GM03348 (cell line): Measurements from ENCODE around the gene SLC4A1AP.

Source experiments
- DNase-seq: peaks from one replicate; pipeline ENCODE4 v3.0.0; 2012; ENCODE audit warnings: low spot score

The SLC4A1AP gene

DNA sequence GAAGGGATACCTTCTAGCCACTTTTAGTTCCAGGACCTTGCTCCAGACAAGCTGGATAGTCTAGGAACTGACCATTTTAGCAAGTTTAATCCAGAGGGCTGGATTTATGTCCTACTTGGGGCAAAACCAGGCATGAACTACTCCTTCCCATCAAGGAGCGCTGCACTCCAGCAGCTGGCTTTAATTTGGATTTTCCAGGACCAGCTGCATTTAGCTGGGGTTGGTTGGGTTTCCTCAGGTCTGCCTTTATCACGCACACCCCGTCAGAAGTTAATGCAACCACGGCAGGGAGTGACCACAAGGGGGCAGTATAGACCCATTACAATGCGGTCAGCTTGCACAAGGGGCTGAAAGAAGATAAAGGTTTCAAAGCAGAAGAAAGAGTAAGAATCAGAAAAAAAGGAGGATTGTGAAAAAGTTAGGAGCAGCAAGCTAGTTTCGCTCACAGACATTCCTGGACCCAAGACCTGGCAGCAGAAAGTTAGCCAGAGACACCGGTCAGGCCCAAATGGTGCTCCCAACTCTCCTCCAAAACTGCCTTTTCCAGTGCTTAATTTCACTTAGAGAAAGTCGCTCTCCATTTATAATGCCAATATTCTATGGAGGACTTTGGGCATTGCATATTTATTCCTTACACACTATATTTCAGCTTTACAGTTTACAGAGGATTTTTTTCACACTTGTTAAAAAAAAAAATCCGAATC lies 40.1 kb downstream of the SLC4A1AP start:
- DNase-seq = peak; percentile 90

DNA sequence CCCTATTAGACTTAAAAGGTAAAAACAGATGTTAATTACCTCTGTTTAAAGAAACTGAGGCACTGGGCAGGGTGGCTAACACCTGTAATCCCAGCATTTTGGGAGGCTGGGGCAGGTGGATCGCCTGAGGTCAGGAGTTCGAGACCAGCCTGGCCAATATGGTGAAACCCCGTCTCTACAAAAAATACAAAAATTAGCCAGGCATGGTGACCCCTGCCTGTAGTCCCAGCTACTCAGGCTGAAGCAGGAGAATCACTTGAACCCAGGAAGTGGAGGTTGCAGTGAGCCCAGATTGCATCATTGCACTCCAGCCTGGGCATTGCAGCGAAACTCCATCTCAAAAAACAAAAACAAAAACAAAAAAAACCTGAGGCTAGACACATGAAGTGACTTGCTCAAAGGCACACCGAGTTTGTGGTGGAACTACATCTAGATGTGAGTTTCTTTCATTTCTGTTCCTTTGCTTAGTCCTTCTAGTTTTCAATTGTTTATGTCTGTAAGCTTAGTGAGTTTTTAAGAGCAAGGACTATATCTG lies 40.7 kb downstream of the SLC4A1AP start:
- no peak for DNase-seq

DNA sequence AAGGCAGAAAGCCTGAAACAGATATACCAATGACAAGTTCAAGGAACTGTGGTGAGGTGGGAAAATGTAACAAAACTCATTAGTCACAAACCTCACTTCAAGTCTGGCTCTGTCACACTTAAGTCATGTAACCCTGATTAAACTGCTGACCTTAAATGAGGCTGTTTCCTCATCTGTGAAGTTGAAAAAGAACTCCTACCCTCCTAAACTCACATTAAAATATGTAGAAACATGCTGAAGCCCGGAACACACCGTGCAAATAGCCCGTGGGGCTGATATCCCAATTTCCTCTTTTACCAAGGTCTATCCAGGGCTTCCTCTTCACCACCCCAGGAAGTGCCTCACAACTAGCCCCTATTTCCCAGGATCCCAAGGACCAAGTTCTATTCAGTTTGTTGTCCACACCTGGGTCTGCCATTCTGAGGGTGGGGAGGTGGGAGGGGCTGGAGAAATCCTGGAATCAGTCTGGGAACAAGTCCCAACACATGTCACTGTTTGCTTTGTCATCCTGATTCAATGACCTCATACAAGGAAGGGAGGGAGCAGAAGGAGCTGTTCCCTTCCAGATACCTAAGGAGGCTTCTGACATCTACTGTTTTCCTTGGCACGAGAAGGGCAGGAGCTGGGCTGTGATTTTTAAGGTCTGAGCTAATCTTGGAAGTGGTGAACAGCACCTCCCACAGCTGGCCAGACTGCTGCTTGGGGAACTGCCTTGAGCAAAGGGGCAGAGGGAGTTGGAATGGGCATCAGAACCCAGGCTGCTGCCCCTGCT lies 42.3 kb downstream of the SLC4A1AP start:
- DNase-seq = peak; percentile 81

DNA sequence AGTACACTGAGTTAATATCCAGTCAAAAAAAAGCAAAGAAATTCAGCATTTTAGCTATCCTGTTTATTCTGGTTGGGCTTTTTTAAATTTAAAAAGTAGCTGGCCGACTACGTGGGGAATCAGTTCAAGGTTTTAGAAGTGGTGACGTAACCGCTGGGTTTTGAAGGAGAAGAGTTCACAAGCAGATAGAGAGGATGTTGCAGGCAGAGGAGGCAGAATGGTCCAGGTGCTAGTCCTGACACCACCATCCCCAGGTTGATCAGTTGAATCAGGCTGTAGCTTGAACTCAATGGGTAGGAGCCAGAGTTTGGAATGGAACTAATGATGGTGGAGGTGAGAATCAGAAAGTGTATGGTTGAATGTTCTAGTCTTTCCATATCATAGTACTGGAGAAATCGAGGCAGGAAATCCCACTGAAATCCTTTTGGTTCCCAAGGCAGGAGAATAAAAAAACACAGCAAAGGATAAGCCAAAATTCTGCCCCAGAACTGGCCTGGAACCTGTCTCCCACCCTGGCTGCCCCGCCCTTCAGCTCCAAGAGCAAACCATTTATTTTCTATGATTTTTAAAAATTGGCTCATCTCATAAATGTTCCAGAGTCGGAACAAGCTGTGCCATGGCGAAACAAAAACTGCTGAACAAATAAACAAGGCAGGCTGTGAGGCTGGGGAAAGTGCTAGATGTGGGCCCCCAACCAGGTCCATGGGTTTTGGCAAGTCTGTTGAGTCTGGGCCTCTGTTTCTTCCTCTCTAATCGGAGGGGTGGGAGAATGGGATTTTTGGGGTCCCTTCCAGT lies 44.0 kb downstream of the SLC4A1AP start:
- DNase-seq = no peak

DNA sequence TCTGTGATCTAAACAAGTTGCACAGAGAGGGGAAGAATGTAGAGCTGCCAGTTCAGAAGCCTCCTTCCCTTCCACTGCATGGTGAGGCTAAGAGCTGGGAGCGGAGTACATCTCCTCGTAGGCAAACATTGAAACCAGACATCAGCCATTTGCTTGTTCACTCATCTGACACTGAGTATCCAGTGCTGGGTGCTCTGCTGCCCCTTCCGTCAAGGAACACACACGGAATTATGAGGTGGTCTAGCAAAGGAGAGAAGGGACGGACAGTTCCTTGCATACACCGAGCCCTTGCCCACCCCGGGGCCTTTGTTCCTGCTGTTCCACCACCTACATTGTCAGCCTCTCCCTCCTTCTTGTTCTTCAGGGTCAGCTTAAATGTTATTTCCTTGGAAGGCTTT lies 44.6 kb downstream of the SLC4A1AP start:
- no peak for DNase-seq

DNA sequence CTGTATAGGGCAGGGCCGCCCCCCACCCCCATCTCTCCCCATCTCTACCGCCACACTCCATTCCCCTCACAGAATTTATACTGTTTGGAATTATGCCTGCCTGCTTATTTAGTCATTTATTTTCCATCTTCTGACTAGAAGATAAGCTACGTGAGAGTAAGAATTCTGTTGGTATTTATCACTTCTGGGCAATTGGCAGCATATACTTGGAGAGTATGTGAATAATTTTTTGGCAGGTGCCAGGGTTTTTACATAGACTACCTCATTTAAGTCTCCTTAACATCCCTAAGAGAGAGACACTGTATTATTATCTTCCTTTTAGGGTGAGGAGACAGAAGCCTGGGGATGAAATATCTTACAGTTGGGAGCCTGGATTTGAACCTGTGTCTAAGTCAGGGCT lies 45.0 kb downstream of the SLC4A1AP start:
- DNase-seq = no peak

DNA sequence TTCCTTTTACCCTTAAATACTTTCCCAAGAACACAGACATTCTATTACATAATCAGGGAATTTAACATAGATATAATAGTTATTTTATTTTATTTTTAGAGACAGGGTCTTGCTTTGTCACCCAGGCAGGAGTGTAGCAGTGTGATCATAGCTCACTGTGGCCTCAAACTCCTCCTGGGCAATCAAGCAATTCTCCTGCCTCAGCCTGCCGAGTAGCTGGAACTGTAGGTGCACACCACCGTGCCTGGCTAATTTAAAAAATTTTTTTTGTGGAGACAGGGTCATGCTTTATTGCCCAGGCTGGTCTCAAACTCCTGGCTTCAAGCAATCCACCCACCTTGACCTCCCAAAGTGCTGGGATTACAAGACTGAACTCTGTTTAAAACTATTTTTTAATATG lies 45.6 kb downstream of the SLC4A1AP start:
- DNase-seq = no peak

DNA sequence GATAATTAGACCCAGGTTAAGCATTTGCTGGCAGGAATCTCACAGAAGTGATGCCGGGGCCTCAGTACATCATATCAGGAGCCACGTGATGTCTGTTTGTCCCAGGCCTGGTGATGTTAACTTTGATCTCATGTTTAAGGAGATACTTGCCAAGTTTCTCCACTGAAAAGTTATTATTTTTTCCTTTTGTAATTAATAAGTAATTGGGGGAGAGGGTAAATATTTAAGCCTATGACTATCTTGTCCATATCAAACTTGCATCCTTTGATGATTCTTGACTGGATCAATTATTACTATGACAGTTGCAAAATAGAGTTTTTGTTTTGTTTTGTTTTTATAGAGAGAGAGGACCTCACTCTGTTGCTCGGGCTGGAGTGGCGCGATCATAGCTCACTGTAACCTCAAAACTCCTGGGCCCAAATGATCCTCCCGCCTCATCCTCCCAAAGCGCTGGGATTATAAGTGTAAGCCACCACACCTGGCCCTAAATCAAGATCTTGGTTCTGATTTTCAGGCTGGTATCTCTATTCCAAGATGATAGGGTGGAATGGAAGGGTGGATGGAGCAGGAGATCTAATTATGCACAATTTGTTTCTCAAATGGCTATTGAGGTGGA lies 46.4 kb downstream of the SLC4A1AP start:
- no peak for DNase-seq

DNA sequence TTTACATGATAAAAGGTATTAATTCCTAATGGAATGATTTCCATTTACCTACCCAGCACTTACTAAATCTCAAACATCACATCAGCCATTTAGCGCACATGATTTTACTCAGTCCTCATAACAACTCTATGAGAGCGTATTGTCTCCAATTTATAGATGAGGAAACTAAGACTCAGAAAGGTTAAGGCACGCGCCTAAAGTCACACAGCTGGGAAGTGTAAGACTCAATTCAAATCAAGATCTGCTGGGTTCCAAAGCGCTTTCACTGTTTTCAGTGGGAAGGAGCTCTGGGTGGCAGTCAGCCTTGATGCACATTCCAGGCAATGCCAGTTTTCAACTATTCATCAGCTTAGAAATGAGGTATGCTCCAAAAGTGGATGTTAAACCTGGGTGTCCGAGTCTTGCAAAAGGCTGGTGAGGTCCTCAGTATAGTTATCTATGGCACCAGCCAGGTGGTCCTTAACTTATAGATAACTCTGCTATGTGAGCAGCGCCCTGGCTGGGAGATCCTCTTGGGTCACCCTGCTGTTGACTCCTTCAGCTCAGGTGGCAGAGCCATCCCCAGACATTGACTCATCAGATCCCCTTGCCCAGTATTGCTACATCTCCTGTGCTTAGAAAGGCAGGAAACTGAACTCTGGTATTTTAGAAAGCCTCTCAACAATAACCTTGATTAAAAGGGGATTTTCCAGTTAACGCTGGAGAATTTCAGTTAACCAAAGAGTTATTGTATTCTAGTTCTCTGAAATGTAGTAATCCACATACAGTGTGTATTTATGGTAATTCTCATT lies 47.1 kb downstream of the SLC4A1AP start:
- DNase-seq = no peak

DNA sequence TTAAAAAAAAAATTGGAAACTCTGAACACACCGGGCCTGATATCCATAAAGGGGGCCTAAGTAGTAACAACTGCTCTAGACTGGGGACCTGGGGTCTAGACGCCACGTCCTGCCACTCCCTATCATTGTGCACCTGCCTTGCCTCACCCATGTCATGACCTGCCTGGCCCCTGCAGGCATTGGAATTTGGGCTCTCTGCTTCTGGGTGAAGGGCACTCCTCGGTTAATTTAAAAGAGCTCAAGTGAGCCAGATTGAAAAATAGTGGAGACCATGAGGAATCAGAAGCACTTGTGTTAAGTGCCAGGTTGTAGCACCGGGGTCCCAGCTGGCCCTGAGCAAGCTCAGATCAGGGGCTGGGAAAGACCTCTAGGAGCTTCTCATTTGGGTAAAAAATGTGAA lies 48.1 kb downstream of the SLC4A1AP start:
- DNase-seq = no peak

DNA sequence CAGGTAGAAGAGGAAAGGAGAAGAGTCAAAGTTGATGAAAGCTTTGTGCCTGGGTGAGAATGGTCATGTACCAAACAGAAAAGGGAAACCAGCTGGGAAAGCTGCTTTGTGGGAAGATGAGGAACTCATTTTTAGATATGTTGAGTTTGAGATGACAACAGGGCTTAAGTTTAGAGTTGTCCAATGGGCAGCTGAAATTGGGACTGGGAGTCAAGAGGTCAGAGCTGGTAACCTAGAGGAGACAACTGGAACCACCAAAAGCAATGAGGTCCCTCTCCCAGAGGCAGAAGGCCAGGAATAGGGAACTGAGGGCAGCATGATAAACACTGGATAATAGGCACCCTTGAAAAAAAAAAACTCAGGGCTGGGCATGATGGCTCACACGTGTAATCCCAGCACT lies 48.8 kb downstream of the SLC4A1AP start:
- DNase-seq = no peak

DNA sequence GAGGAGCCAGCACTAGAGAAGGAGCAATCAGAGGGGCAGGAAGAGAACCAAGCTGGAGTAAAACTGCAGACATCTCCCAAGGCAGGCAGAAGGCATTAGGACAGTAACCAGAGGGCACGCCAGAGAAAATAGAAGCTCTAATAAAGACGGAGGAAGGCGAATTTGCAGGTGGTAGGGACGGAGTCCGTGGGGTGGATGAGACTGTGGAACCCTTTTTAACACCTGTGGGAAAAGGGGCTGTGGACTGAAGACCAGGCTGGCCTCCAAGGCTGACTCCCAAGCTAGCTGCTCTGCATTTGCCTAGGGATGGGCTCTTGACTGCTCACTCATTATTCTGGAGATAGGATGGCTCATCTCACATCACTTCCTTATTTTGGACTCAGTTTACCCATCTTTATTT lies 49.5 kb downstream of the SLC4A1AP start:
- no peak for DNase-seq

DNA sequence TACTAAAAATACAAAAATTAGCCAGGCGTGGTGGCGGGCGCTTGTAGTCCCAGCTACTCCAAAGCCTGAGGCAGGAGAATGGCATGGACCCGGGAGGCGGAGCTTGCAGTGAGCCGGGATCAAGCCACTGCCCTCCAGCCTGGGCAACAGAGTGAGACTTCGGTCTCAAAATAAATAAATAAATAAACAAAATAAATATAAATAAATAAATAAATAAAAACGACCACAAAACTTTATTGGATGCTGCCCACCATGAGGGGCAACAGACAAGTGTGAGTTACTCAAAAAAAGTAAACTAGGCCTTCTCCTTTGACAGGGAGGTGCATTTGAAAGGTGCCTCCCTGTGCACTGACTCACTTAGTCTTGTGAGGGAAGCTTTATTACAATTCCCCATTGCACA lies 50.4 kb downstream of the SLC4A1AP start:
- no peak for DNase-seq

DNA sequence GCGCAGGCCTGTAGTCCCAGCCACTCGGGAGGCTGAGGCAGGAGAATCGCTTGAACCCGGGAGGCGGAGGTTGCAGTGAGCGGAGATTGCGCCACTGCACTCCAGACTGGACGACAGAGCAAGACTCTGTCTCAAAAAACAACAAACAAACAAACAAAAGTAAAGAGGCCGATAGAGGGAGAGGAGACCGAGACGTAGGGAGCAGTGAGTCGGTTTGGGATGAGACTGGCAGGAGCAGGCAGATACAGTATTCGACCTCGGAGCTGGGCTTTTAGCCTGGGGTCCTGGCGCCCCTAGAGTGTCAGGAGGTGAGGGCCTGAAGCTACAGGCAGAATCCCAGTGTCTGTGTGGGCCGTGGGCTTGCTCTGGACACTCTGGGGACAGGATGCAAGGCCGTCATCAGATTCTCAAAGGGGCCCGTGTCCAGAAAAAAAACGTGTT lies 51.2 kb downstream of the SLC4A1AP start:
- DNase-seq = no peak

DNA sequence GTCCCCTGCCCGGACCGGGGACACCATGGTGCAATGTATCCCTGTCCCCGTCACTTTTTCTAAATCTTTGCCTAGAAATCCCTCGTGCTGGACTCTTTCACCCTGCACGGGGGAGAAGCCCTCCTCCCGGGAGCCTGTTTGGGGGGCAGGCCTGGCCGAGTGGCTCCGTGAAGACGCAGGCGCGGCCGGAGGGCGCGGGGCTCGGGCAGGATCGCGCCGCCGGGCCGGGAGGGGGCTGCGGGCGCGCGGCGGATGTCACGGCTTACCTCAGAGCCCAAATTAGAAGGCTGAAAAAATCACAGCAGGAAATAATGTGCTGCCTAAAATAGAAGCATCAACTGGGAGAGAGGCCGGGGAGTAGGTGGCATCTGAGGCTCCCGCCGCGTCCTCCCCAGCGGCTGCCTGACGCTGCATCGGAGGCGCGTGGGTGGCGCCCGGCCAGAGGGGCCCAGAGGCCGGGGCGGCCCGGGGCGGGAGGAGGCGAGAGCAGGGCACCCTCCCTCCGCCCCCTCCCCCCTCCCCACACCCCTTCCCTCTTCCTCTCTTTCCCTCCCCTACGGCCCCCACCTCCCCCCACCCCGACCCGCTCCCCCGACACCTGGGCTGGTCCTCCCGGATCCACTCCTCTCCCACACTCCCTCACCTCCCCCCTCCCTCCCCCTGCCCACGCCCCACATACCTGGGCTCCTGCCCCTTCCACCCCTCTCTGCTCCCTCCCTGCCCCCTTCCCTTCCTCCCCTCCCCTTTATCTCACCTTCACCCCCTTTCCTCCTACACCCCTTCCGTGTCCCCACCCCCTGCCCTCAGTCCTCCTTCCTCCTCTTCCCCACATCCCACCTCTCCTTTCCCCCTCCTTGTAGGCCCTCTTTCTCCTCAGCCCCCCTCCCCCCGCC lies 51.9 kb downstream of the SLC4A1AP start:
- DNase-seq = peak; percentile 78

DNA sequence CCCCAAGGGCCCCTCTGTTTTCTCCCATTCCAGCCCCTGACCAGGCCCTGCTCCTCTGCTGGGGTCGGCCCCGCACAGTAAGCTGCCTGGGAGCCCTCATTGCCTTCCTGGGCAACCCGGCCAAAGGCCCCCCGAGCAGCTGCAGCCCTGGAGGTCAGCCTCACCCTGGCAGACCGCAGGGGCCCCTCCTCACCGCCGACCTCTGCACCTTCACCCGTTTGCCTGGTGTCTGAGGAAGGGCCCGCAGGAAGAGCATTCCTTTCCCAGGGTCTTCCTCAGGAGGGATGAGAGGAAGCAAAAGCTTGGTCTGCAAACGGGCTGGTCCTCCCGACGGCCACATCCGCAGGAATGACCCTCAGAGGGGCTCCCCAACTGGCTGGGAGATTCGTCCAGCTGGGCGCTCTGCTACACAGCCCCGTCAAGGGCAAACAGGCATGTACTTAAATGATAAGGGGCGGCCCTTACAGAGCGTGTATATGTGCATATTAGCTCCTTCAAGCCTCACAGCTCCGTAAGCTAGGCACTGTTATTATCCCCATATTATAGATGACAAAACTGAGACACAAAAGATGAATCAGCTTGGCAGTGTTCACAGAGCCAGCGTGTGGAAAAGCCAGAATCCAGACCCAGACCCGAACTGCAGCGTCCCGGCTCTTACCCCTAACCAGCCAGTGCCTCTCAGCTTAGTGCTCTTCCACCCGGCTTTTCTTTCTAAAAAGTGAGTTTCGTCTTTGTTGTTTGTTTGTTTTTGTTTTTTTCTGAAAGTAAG lies 52.8 kb downstream of the SLC4A1AP start:
- DNase-seq = no peak

DNA sequence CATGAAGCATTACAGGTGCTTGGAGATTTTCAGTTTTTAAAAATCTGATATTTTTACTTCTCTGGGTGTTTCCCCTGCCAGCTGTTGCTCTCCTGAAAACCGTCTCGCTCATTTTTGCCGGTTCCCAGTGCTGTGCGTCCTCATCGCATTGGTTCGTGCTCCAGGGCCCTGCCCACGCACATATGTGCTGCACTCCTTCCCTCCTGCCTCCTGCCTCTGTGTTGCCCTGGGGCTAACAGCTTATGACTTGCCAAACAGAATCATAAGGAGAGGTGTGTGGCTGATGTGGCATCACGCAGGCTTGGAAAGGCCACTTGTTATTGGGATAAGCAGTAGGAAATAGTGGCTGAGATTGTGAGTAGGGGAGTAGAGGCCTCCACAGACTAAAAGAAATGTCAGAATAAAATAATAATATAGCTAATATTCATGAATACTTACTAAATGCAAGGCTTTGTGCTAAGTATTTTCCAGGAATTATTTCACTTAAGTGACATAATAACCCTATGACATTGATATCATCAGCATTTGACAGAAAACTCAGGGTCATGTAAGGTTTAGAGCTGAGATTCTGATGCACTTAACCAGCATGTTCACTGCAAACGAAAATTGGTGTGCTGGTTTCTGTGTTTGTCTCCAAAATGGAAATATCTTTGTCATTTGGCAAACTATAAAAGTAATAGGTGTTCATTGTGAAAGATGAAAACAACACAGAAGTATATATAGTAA lies 53.5 kb downstream of the SLC4A1AP start:
- DNase-seq = peak; percentile 73

DNA sequence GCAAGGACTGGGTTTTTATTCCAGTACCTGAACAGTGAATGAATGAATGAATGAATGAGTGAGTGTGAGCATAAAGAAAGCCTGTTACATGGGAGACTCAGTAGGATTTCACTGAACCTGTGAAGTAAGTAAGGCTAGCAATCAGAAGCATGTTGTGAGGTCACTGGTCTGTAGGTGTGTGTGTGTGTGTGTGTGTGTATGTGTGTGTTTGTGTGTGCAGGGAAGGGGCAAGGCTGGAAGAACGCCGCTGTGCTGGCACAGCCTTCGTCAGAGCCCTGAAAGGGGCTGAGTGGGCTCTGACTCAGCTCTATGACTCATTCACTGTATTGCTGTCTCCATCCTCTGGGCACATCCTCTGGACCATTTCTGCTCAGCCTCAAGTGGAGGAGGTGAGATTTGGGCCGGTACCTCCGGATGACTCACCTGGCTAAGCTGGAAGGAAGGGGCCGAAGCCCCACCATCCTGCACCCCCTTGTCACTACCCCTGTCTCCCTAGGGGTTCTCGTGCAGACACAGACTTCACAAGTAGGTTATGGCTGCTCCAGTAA lies 56.4 kb downstream of the SLC4A1AP start:
- DNase-seq = peak; percentile 87

DNA sequence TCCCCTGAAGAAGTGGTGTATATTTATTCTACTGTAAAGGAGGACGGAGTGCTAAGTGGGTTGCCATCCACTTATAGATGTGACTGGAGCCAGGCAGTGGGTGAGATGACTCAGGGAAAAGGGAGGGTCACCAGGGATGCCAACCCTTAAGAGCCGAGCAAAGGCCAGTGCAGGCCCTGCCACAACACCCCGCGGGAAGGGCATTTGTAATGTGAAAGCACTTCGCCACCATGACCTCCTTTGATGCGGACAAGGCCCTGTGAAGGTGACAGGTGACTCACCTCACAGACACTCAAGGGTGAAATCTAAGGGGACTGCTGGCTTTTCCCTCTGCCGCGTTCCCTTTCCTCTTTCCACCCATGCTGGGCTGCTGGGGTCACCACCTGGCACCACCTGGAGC lies 57.6 kb downstream of the SLC4A1AP start:
- DNase-seq = no peak
